Hematopoietic multipotent progenitor cell treated with erythropoietin and hydrocortisone succinate and interleukin-3 and kit ligand, for 17 days (in vitro differentiated cells): ENCODE measurements around the gene PTHLH.

Experiments used
- DNase-seq: peaks from one replicate; pipeline ENCODE4 v3.0.0-alpha.2; 2015; ENCODE audit warnings: low spot score

The PTHLH gene

DNA sequence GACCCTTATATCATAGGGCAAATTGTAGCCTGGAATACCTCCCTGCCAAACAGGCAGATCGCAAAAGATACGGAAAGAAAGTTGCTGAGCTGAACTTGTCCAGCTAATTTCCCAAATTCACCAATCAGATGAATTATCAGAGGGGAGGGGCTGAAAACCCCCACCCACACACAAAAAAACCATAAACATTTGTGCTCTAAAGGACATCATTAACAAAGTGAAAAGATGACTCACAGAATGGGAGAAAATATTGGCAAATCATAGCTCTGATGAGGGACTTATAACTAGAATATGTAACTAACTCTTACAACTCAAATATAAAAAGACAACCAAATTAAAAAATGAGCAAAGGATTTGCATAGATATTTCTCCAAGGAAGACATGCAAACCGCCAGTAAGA lies 36.3 kb downstream of the PTHLH start:
- DNase-seq: no peak

DNA sequence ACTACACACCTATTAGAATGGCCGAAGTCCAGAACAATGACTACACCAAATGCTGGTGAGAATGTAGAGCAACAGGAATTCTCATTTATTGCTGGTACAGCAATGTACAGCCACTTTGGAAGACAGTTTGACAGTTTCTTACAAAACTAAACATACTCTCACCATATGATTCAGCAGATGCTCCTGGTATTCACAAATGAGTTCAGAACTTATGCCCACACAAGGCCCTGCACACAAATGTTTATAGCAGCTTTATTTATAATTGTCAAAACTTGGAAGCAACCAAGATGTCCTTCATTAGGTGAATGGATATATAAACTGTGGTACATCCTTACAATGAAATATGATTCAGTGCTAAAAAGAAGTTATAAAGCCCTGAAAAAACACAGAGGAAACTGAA lies 38.3 kb downstream of the PTHLH start:
- no peak for DNase-seq

DNA sequence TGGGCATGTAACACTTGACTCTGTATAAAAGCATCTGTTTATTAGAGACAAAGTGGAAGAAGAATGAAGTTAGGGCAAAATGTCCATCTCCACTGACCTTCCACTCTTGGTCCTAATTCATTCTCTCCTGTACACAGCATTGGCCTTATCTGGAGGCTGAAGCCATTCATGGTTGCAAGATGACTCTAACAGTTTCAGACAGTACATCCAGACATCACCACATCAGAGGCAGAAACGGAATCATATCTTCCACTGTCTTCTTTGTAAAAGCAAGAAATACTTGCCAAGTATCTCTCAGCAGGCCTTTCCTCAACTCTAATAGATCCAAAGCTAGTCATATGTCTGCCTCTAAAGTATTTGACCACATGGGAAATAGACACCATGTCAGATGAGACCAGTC lies 41.1 kb downstream of the PTHLH start:
- DNase-seq: no peak

DNA sequence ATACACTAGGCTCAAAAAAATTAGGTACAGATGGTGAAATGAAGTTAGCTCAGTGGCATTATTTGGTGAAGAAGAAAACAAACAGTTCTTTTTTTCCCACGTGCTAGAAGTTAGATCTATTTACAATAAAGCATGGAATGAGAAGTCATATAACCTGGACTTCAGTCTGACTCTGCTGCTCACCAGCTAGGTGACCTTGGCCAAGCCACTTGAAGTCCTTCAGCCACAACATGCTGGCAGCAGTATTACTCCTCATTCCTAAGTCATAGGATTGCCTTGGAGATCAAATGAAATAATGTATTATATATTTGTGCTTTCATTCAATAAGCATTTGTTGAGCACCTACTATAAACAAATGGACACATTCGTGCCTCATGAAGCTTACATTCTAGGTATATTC lies 45.2 kb downstream of the PTHLH start:
- DNase-seq: no peak

DNA sequence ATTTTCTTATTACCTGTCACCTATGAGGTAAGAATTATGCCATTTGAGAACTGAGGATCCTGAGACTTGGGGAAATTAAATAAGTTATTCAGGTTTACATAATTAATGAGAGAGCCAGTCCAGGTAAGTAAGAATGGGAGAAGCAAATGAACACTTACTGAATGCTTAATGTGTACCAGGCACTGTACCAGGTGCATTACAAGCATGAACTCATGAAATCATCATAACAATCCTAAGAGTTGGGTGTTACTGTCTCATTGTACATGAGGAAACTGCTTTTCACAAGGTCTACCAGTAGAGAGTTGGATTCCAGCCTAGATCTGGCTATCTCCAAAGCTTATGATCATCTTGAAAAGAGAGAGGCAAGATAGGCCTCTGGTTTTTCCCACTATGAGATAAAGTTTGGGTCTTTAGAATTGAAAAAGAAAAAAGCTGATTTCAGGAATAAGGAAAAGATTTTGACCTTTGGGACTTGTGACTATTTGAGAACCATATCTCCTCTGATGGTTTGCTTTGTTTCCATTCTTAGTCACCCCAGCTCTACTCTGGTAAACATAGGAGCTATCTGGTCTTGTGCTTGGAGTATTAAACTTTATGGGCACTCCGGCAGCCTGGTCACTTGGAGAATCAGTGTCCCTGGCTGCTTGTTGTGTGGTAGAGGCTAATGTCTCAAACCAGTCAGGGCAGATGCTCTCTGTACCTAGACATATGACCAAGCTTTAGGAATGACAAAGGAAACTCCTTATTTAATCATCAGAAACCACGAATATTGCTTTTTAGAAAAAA lies 48.0 kb downstream of the PTHLH start:
- DNase-seq: no peak

DNA sequence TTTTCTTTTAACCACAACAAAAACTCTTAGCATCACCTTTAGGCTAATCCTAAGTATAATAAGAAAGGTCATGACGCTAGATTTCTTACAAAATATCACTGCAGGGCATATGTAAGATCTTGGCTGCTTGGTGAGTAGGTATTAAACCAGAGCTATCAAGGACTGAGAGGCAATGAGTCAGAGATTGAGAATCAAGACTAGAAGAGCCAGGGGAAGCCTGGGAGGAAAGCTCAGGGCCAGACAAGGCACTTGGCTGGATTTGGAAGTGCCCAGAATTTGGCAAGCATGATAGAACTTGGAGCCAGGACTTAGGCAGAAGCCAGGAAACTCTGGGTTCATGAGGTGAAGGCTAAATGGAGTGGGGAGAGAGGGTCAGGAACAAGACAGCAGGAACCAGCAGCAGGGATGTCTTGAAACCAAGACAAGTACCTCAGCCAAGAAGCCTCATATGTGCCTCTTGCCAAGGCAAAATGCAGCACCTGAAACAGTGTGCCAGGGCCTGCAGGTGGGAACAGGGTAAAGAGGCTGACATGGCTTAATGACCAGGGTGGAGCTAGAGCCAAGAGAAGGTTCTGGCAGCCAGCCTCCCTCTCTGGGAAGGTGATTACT lies 49.9 kb downstream of the PTHLH start:
- no peak for DNase-seq

DNA sequence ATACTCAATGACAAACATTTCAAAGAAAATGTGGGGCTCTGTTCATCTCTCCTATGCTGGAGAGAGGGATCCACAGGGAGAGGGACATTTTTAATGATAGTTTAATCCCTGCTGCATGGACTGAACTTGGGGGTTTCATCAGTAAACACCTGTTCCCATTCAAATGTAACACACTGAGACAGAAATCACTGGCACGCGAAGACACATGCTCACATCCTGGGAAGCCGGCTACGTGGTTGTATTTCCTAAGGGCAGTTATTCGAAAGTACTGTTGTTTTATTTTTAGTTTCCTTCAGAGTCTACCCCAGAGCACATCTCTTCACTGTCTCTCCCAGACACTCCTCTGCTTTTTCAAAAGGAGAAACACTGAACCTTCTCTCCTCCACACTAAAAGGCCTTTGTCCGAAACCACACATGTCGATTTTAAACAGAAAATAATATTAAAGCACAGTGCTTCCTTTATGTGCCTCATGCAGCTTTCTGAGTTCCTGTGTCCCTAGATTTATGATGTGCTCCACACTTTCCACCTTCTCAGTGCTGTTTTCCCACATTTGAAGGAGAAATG lies 52.8 kb downstream of the PTHLH start:
- DNase-seq: no peak

DNA sequence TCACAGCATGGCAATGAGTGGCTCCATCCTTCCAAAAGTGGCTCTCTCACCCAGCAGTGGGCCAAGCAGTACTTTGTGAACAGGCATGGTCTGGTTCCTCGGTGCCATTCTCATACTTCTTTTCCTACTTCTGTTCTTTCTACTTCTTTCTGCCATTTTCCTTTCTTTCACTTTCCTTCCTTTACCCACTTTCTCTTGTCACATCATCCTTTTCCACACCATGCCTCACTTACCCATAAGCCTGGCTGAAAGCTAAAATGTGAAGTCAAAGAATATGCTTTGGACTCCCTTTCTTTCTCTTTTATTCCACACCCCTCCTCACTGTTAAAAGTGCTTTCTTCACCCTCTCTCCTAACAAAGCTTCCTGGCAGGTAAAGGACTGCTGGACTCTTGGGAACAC lies 57.0 kb downstream of the PTHLH start:
- DNase-seq: no peak

DNA sequence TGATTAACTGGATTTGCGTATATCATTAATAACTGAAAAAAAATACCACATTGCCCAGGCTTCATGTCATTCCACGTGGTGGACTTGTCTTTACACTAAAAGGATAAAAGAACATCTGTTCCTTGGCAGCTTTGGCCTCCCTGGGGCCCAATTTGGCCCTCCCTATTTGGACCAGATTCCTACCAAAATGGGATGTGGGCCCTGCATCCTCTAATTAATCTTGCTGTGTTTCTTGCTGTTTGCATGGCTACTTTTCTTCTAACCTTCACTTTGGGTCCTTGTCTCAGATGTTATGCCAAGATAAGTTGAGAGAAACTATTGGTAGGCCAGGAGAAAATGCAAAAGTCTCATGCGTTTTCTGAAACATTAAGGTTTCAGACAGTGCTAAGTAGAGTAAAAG lies 57.5 kb downstream of the PTHLH start:
- DNase-seq: no peak

DNA sequence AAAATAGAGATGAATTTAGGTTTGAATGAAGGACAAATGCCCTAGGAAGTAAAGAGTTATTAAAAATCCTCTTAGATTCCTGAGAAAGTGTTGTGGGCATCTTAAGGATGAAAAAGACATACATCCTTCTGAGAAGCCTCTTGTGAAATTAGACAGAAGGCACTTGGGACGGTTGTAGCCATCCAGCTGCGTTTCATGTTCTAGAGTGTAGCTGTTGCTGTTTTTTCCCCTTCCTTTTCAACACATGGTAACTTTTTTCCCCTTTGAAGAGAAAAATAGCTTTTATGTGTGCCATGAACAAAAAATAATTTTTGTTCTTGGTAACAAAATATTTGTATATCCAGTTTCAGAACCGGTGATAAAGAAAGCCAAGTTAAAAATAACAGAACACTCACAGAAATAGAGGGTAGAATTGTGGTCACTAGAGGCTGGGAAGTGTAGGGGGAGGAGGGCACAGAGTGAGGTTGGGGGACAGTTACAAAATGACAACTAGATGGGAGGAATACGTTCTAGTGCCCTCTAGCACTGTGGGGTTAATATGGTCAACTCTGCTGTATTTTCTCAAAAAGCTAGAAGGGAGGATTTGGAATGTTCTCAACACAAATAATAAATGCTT lies 58.4 kb downstream of the PTHLH start:
- no peak for DNase-seq

DNA sequence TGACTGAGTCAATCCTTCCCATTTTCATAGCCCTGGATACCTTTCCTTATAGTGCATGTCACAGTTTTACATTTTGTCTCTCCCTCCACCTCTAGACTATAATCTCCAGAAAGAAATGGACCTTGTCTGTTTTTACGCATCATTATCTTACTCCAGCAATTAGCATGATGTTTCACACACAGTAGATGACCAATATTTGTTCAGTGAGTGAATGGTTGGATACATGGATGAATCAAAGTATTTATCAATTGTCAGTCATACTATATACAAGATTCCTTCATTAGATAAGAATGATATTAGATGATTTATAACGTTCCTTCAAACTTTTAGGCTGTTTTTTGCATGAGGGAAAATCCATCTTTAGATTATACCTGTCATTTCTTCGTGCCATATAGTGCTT lies 61.1 kb downstream of the PTHLH start:
- no peak for DNase-seq
